ENCODE measurements around the gene DOCK10.

Gene DOCK10

DNA sequence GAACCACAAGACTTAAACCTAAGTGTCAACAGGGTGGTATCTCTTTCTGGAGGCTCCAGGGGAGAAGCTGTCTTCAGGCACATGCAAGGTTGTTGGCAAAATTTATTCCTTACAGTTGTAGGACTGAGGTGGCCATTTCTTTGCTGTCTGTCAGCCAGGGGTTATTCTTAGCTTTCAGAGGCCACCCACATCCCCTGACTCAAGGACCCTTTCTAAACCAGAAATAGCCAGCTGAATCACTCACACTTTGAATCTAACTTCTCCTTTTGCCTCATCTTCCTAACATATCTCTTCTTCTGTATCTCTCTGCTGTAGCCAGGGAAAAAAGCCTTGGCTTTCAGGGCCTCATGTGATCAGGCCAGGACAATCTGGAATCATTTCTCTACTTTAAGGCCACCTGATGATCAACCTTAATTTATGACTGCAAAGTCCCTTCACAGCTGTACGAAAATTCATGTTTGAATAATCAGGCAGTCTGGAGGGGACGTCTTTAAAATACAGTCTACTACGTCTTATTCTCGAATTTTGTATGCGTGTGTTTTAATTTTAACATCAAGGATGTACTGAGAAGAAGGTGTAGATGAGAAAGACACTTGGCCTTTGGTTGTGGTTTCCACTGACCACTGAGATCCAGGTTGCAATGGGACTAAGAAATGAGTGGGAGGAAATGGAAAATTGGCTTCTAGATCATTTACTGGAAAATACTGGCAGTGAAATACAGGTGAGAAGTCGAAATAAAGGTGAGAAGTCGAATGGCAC lies 90.4 kb downstream of the DOCK10 start:
- no peak for DNase-seq (ENCODE audit: low read depth in 2 of 3, low spot score in 1 of 3)

DNA sequence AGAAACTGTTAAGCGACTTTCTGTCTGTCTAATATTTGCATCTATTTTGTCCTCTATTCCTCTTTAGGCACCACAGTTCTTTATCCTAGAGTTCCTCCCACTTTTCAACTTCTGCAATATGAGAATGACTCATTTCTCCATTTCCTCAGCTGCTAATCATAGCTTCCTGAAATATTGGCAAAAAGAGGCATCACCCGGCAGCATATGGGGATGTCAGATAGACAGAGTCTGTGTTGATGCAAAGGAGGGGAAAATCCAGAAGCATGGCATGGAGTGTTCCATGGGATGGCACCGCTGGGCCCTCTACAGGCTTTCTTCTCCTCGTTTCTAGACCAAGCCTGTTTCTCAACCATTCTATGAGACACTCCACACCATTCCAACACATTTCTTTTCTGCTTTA lies 93.4 kb downstream of the DOCK10 start:
- no peak for DNase-seq (ENCODE audit: low read depth in 2 of 3, low spot score in 1 of 3)

DNA sequence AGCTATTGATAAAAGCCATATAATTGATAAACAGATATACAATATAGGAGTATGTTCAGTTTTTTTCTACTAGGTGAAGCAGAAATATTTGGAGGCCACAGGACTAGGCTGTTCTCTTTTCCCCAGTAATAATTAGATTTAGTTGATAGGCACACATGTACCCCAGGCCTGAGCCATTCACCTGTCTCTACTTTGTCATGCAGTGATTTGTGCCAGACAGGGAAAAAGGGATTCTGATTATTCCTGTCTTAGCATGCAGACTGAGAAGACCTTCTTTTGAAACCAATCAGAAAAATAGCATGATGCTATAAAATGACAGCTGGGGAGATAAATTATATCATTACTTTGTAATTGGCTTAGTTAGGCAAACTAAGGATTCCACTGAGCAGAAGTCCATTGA lies 94.3 kb downstream of the DOCK10 start:
- DNase-seq (ENCODE audit: low read depth in 2 of 3, low spot score in 1 of 3), result no peak

DNA sequence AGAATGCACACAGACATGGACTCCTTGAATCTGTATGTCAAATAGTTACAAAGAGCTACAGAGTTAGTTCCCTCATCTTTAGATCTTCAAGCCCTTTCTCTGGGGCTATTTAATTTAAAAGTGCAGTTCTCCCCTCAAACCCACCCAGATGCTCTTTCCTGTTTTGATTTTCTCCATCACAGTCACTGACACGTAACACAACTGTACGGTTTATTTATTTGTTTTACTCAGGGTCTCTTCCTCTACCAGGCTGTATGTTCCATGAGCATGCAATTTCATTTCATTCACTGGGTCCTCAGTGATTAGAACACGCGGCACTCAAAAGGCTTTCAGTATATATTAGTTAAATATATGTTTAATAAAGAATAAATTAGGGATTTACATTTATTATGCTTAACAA lies 94.7 kb downstream of the DOCK10 start:
- DNase-seq (ENCODE audit: low read depth in 2 of 3, low spot score in 1 of 3), result no peak

DNA sequence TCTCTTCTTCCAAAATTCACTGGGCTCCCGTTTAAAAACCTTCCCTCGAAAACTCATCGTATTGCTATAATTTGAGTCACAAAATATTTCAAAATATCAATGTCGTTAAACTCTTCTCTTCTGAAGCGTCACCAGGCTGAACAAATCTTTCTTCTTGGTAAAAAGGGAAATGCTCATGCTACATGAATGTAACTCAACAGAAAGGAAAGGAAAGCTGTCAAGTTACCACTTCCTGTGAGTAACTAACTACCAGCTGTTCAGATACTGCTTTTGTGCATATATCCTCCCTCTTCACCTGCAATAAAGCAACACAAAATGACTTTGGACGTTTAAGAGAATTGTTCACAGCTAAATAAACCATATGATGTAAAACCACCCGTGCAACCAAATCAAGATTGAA lies 95.4 kb downstream of the DOCK10 start:
- no peak for DNase-seq (ENCODE audit: low read depth in 2 of 3, low spot score in 1 of 3)

DNA sequence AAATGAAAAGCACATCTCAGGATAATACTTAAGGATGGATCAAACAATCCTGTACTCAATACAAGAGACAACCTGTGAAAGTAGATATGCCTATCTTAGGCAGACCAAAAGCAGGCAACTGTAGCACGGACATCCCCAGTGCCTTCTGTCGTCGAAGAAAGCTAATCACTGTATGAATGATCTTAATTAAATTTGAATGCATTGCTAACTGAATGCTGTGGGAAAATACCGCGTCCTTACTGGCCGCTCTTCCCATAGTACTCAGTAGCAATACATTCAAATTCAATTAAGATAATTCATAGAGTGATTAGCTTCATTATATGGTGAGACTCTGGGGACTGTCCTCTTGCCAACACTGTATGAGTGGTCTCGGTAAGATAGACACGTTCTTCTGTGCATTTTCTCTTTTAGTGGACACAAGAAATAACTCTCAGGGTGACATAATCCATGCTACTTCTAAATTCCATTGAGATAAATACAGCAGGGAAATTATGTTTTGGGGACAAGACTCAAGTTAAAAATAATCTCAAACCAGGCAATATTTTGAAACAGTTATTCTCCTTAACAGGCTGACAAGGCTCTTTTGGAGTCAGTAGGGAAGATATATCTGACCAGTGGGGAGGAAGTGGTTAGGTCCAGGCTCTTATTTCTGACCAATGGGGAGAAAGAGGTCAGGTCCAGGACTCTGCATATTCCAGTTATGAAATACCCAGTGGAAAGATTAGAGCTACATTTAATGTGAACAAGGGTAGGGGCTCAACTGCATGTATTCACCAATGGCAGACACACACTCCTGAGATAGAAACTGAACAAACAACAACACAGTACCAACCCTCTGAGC lies 97.3 kb downstream of the DOCK10 start:
- no peak for DNase-seq (ENCODE audit: low read depth in 2 of 3, low spot score in 1 of 3)

DNA sequence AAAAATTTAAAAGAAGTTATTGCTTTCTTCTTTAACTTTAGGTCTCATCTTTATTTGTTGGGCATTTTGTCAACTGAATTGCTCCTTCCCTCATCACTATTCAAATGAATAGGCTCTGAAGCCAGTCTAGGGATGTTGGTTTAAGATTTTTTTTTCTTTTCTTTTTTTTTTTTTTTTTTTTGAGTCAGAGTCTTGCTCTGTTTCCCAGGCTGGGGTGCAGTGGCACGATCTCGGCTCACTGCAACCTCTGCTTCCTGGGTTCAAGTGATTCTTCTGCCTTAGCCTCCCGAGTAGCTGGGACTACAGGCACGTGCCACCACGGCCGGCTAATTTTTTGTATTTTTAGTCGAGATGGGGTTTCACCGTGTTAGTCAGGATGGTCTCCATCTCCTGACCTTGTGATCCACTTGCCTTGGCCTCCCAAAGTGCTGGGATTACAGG lies 98.6 kb downstream of the DOCK10 start:
- peak in 1 of 3 donors; percentile 72 for DNase-seq (ENCODE audit: low read depth in 2 of 3, low spot score in 1 of 3)

DNA sequence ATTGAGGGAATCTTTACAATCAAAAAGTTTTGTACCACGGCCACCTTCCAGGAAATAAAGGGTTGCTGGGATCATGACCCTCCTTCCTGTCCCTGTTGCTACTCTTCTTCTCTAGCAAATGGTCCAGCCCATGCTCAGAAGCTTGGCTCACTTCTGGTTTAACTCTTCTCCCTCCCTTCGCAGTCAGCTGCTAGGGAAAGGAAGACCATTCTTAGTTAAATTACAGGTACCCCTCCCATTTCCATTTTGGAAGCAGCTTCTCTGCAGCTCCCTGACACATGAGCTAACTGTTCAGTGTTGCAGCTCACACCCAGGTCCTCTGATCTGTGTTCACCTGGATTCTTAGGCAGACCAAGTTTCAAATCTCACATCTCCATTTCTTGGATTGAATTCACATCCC lies 100.3 kb downstream of the DOCK10 start:
- DNase-seq (ENCODE audit: low read depth in 2 of 3, low spot score in 1 of 3), result no peak

DNA sequence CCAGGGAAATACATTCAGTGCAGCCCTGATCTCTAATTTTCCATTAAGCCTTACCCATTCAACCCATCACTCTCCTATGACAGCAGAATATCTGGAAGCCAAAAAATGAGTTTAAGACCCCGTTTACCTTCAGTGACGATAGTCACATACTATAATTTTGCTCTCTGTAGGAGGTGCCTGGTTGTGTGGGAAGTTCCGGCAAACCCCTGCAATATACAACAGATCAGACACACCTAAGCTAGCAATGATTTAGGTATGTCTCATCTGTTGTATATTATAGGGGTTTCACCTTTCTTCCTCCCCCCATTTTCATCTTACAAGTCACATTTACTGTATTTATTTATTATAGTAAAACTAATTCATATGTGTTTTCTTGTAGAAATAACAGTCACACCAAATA lies 101.7 kb downstream of the DOCK10 start:
- no peak for DNase-seq (ENCODE audit: low read depth in 2 of 3, low spot score in 1 of 3)

DNA sequence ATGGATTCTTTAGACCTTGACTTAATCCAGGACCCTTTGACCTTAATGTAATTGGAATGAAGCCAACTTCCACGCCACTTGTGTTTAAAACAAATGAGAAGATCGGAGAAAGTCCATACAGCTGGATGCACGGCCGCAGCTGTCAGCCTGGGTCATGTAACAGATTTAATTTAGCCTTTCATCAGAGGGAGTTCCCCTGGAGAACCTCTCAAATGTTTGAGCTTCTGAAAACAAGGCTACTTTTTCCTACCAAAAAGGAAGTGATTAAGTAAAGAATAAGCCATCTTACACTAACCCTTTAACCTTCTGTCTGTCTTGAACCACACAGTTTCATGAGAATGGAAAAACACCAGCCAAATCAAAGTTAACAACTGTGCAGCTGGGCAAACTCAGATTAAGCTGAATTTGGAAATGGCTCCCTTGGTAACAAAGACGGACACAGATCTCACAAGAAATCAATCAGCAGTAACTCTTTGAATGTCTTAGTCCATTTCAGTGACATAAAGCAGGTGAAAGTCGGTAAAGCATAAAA lies 103.6 kb downstream of the DOCK10 start:
- no peak for DNase-seq (ENCODE audit: low read depth in 2 of 3, low spot score in 1 of 3)

DNA sequence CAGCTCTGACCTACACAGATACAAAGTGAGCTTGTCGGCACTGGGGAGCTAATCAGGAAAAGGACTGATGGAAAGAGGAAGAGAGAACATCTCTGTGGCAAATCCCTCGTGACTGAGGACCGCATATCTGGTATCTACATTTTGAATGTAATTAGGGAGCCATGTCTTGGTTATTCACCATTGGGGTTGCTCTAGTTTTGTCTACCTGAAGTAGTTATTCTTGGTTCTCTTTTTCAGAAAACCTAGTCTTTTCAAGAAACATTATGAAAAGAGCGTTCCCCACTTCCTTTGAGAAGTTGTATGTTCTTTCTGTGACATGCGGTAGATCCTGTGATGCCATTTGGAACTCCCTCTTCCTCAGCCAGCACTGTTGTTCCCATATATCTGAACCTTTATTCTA lies 104.4 kb downstream of the DOCK10 start:
- DNase-seq (ENCODE audit: low read depth in 2 of 3, low spot score in 1 of 3), result no peak

DNA sequence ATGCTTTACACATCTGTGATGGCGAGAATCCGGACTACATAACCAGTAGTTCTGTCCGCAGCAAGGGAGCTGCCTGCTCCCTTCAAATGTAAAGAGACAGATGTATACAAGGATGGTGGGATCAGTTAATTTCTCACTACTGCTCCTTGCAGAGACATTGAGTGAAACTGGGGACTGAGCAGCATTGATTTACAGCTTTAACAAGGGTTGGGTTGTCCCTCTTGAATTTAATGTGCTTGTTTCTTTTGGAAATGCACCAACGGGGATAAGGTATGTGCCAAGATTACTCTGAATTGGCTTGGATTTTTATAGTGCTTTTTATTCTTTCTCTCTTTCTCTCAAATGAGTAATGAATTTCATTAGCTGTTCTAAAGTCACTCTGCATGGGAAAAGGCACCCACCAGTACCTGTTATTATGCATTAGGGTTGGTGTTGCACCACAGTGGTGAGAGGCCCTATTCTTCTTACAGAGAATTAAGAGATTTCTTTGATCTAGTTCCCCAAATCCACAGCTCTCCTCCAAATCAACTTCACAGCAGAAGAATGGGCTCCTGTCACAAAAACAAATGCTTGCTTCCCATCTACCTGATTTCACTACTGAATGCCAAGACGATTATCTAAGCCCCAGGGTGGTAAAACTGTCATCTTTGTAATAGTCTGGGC lies 107.6 kb downstream of the DOCK10 start:
- no peak for DNase-seq (ENCODE audit: low read depth in 2 of 3, low spot score in 1 of 3)

DNA sequence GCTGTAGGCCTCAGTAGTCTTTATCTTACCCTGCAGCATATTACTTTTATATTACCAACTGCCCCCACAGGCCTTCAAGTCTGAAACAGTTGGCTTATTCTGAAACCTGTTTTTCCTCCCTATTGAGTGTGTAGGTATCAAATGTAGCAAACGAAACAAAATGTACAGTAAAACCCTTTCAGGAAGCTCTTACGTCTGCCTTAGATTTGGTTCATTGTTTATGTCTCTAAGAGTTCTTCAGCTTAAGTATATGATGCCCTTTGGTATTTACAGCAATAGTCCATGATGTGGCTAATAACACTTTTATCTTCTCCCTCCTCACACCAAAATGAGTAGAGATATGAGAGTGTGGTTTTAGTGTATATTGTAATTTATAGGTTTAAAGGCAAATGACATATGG lies 108.8 kb downstream of the DOCK10 start:
- no peak for DNase-seq (ENCODE audit: low read depth in 2 of 3, low spot score in 1 of 3)

DNA sequence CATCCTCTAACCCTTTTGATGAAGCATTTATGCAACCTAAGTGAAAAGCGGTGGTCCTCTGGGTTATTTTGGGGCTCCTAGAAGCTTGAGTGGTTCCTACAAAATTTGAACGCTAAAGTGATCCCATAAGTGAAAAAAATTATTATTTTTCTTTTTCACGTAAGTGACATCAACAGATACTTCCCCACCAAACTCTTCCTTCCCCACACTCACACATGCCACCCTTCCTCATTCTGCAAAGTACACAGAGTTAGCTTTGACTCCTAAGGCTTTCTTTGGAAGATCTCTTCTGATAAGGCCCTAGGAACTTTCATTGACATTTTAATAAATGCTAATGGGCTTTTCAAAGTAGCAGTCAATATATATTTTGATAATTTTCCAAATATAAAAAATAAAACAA lies 109.7 kb downstream of the DOCK10 start:
- no peak for DNase-seq (ENCODE audit: low read depth in 2 of 3, low spot score in 1 of 3)

DNA sequence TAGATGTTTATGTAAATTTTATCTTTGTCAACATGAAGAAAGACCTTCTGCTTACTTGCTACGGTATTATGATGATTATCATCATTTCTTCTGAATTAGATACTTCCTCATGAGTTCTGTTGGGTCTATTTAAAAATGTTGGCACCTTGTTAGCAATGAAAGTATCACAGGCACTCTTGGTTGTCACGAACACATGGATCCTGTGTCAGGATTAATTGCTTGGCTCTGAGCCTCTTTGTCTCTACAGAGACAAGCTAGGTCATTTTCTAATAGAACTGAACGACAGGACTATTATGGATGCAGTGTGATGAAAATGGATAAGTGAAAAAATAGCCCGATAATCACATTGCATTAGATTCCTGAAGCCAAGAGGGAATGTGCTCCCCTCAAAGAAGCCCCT lies 110.3 kb downstream of the DOCK10 start:
- DNase-seq (ENCODE audit: low read depth in 2 of 3, low spot score in 1 of 3), result no peak

DNA sequence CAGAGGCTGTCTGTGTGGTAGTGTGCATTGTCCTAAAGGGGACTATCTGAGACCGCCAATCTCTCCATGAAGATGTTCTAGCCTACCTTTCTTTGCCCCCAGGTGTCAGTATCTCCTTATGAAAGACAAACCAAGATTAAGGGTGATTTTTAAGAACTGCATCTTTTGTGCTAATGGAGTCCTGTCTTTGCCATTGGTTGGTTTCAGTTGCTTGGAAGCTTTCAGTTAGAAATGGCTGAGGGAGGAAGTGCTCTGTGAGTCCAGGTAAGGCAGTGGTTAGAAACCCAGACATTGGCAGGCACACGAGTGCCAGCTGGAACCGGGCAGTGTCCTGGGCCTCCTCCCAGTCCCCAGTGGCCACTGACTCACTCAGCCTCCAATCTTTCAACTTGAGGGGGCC lies 111.3 kb downstream of the DOCK10 start:
- DNase-seq (ENCODE audit: low read depth in 2 of 3, low spot score in 1 of 3), result no peak

DNA sequence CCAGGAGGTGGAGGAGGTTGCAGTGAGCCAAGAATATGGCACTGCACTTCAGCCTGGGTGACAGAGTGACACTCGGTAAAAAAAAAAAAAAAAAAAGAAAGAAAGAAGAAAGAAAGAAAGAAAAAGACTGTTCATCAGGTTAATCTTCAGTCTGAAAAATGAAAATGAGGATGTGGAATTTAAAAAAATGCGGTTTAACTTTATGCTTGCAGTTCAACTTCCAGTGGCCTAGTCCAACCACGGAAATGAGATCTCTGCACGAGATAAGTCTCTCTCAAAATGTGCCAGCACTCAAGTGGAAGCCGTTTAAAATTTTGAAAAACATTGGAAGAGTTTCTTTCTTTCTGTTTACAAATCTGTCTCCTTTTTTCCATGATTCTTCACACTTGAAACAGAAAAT lies 112.1 kb downstream of the DOCK10 start:
- DNase-seq (ENCODE audit: low read depth in 2 of 3, low spot score in 1 of 3), result no peak

DNA sequence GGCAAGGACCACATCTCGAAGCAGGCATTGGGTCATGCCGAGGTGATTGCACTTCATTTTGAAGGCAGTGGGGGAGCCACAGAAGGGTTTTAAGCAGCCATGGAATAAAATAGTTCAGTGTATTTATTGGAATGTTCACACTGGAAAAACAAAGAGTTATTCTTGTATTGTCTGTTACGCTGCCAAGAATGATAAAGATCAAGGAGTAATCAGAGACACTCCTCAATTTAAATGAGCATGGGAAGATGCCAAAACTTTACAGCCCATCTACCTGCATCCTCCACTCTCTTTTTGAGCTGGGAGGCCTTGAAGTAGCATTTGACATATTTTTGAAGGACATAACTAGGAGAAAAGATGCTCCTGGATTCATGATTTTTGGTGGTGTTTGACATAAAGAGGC lies 112.8 kb downstream of the DOCK10 start:
- no peak for DNase-seq (ENCODE audit: low read depth in 2 of 3, low spot score in 1 of 3)

DNA sequence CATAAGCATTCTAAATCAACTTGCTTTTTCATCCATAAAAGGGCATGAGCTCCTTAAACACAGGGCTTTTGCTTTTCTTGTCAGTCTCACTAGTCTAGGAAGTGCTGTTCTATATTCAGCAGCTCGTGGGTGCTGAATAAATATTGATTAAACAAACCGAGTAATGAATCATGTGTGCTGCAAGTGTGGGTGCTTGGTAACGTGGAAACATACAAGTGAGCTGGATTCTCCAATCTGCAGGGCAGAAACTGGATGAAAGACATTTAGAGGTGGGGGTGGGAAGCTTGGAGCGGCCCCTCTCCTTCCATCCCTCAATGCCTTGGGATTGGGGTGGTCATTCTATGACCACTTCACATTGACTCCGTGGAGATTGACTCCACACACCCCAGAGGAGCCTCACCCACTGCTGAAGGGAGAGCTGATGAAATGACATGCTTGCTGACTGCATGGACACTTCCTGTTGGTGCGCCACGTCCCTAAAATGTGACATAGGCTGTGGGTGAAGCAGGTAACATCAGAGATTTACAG lies 114.6 kb downstream of the DOCK10 start:
- DNase-seq (ENCODE audit: low read depth in 2 of 3, low spot score in 1 of 3), result peak in 1 of 3 donors; percentile 51

DNA sequence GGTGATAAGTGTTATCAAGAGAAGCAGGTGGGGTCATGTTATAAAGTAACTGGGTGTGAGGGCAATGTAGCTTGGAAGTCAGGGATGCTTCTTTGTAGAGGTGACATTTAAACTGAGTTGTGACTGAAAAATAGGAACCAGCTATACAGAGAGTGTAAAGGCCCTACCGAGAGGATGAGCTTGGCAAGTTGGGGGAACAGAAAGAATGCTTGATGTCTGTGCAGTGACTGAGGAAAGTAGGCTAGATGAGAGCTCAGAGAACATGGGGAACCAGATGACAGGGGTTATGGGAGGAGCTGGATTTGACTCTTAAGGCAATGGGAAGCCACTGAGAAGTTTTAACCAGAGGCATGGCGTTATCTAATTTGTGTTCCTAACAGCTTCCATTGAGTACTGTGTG lies 115.3 kb downstream of the DOCK10 start:
- DNase-seq (ENCODE audit: low read depth in 2 of 3, low spot score in 1 of 3), result no peak

DNA sequence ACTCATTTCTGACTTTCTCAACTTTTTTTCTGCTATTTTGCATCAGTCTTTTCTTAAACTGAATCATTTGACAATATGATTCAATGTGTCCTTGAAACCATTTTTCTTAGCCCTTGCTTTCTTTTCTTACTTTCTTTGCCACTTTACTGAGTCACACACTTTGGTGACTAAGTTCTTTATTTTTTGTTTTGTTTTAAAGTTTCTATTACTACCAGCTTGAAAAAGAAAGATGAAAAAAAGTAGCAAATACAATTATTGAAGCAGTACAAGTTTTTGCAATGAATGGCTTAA lies 116.5 kb downstream of the DOCK10 start:
- no peak for DNase-seq (ENCODE audit: low read depth in 2 of 3, low spot score in 1 of 3)

Data from stimulated activated CD4-positive, alpha-beta T cell treated with anti-CD3 and anti-CD28 coated beads, Interleukin-12 subunit alpha, Interleukin-12 subunit beta, amount 100 ng/mL, for 48 hours (primary cell).